ENCODE data around the gene KRT13.
"Not testable (repeated sequence)": the region's sequence is repeated elsewhere in the genome, so short reads cannot be mapped to it uniquely, and the experiment has no call there.

Gene KRT13

GRCh38 chr17:41544491-41544892 is 39.1 kb upstream of the KRT13 start:
- no peak for DNase-seq (ENCODE audit: low read depth)
- TF ChIP-seq CTCF (IDR thresholded peaks at IDR 0.05; ENCODE audit: control insufficient read depth, extremely low read depth, insufficient read depth): no peak
- H3K4me3 ChIP-seq (ENCODE audit: low read depth, low read length): no peak overlapping the region

- not testable (repeated sequence) for H3K4me3 ChIP-seq (ENCODE audit: low read depth, low read length); DNase-seq (ENCODE audit: low read depth)
Observed at GRCh38 chr17:41542786-41543185, 37.4 kb upstream of the KRT13 start.

GRCh38 chr17:41542357-41542756 is 36.9 kb upstream of the KRT13 start:
- DNase-seq (ENCODE audit: low read depth): no peak
- H3K4me3 ChIP-seq (ENCODE audit: low read depth, low read length): no peak overlapping the region
- no peak for TF ChIP-seq CTCF (IDR thresholded peaks at IDR 0.05; ENCODE audit: control insufficient read depth, extremely low read depth, insufficient read depth)

GRCh38 chr17:41540921-41541625 is 35.7 kb upstream of the KRT13 start:
- no peak for DNase-seq (ENCODE audit: low read depth)
- TF ChIP-seq CTCF (IDR thresholded peaks at IDR 0.05; ENCODE audit: control insufficient read depth, extremely low read depth, insufficient read depth): no peak
- H3K4me3 ChIP-seq (ENCODE audit: low read depth, low read length): no peak overlapping the region

GRCh38 chr17:41539979-41540701 is 34.7 kb upstream of the KRT13 start:
- no peak for DNase-seq (ENCODE audit: low read depth)
- no peak overlapping the region for H3K4me3 ChIP-seq (ENCODE audit: low read depth, low read length)
- TF ChIP-seq CTCF (IDR thresholded peaks at IDR 0.05; ENCODE audit: control insufficient read depth, extremely low read depth, insufficient read depth): no peak

- no peak for DNase-seq (ENCODE audit: low read depth)
- TF ChIP-seq CTCF (IDR thresholded peaks at IDR 0.05; ENCODE audit: control insufficient read depth, extremely low read depth, insufficient read depth): no peak
- H3K4me3 ChIP-seq (ENCODE audit: low read depth, low read length): no peak overlapping the region
Observed at GRCh38 chr17:41539071-41539492, 33.7 kb upstream of the KRT13 start.

GRCh38 chr17:41538565-41538991 is 33.2 kb upstream of the KRT13 start:
- DNase-seq (ENCODE audit: low read depth): no peak
- no peak for TF ChIP-seq CTCF (IDR thresholded peaks at IDR 0.05; ENCODE audit: control insufficient read depth, extremely low read depth, insufficient read depth)
- H3K4me3 ChIP-seq (ENCODE audit: low read depth, low read length): no peak overlapping the region
